CD4-positive, alpha-beta T cell (primary cell): Measurements from ENCODE around the gene STARD3. TPM values are rescaled to one million over a fixed set of nuclear protein-coding genes. Genes with fewer than 3 reads are reported as not detected.

Experiments
- ATAC-seq: fragments of 200-7000 bp; cut with Tn5 transposase; one replicate; pipeline ENCODE4 v1.10.0; 2022; ENCODE audit warnings: mild to moderate bottlenecking; ENCODE audit not compliant: poor library complexity
- CTCF ChIA-PET: fragments of 350-600 bp; sonication (Branson Sonifier 250); formaldehyde crosslinking; loops from one replicate; lab custom pipeline; 2021; ENCODE audit warnings: antibody characterized with exemption, inconsistent platforms; lab: Charles Lee
- POLR2A ChIA-PET: fragments of 350-600 bp; sonication (Branson Sonifier 250); formaldehyde crosslinking; loops from one replicate; lab custom pipeline; 2021; ENCODE audit warnings: antibody characterized with exemption, inconsistent platforms; lab: Charles Lee
- DNase-seq, 14 experiments: peaks; one replicate each; pipeline ENCODE4 v3.0.0-alpha.2; 2013 to 2020; ENCODE audit warnings: mixed read lengths in 2 of 14
- H3K27ac ChIP-seq, 2 donors: one replicate each; pipeline versions ENCODE4 v1.5.1 to v1.7.0; 2013; ENCODE audit warnings: low read length in 2 of 2, low read depth in 1 of 2, mild to moderate bottlenecking in 1 of 2
- H3K27me3 ChIP-seq, 2 experiments: 1 replicate in 1 of 2; 2 replicates in 1 of 2; pipeline versions ENCODE4 v1.6.1 to v1.7.0; 2013; ENCODE audit warnings: low read length in 2 of 2, control low read depth in 1 of 2, mild to moderate bottlenecking in 1 of 2, moderate library complexity in 1 of 2; ENCODE audit not compliant: insufficient read depth in 2 of 2, control insufficient read depth in 1 of 2
- H3K36me3 ChIP-seq: one replicate; pipeline ENCODE4 v1.6.1; 2013; ENCODE audit warnings: low read length, control low read depth; ENCODE audit not compliant: insufficient read depth
- H3K4me1 ChIP-seq: one replicate; pipeline ENCODE4 v1.6.1; 2013; ENCODE audit warnings: low read length, control low read depth; ENCODE audit not compliant: insufficient read depth
- H3K4me3 ChIP-seq: one replicate; pipeline ENCODE4 v1.5.1; 2013; ENCODE audit warnings: mild to moderate bottlenecking, low read length, moderate library complexity
- H3K9me3 ChIP-seq, 2 experiments: 1 replicate in 1 of 2; 2 replicates in 1 of 2; pipeline versions ENCODE4 v1.6.1 to v1.7.0; 2013; ENCODE audit warnings: low read length in 2 of 2, mild to moderate bottlenecking in 2 of 2, control low read depth in 1 of 2, moderate library complexity in 1 of 2; ENCODE audit not compliant: control insufficient read depth in 1 of 2, insufficient read depth in 1 of 2
- H3K27ac Mint-ChIP-seq: one replicate; pipeline ENCODE4 v1.8.0; 2020; ENCODE audit warnings: mixed read lengths
- H3K27me3 Mint-ChIP-seq: one replicate; pipeline ENCODE4 v1.8.0; 2021; ENCODE audit warnings: mixed read lengths
- H3K36me3 Mint-ChIP-seq: one replicate; pipeline ENCODE4 v1.8.0; 2021; ENCODE audit warnings: low read depth, mixed read lengths
- H3K4me1 Mint-ChIP-seq: one replicate; pipeline ENCODE4 v1.8.0; 2021; ENCODE audit warnings: low read depth, mixed read lengths
- H3K4me3 Mint-ChIP-seq: one replicate; pipeline ENCODE4 v1.8.0; 2020; ENCODE audit warnings: mild to moderate bottlenecking, mixed read lengths
- H3K9me3 Mint-ChIP-seq: one replicate; pipeline ENCODE4 v1.8.0; 2020; ENCODE audit warnings: mixed read lengths
- CTCF ChIP-seq: fragments of 200-600 bp; IDR thresholded peaks from one replicate; pipeline ENCODE4 v1.8.0; 2022; ENCODE audit warnings: antibody characterized with exemption, mild to moderate bottlenecking
- intact Hi-C, 2 experiments: fragments of 100-400 bp; cut with DNase I in 1 of 2; cut with micrococcal nuclease in 1 of 2; formaldehyde crosslinking; loops; one replicate each; pipeline versions ENCODE4 v1.15.1 to v1.9.0; 2023 to 2025; cut with DNase I, micrococcal nuclease
- total RNA-seq, 174 experiments: library from RNA in 2 of 174; stranded (reverse) in 2 of 174; gene quantifications; one replicate each; pipeline ENCODE4 v1.2.3 and lab custom pipeline; 2021 to 2026

The STARD3 gene
- total RNA-seq, 2 experiments from 2014 or later, result 96.5 to 99.9 TPM

- POLR2A ChIA-PET, result no interaction called here
- H3K4me1 ChIP-seq, result peaks cover 39% of the 10 kb centered on the region
Observed at GRCh38 chr17:39663340-39663687, 26.4 kb downstream of the STARD3 start.

GRCh38 chr17:39663688-39664580 lies 27.0 kb downstream of the STARD3 start:
- ChIA-PET POLR2A (no interaction called here), CTCF (interaction anchor here (1.1 kb wide), 1 partner anchor 10 kb away, joined by 3 read pairs; no protein-coding TSS in a partner anchor)
- Mint-ChIP-seq H3K27me3 (peaks cover 24% of the 10 kb centered on the region), H3K9me3 (no peaks in the 10 kb centered on the region), H3K4me3 (peak overlapping the region; percentile 11), H3K36me3 (peaks cover 46% of the 10 kb centered on the region), H3K27ac (no peak overlapping the region), H3K4me1 (peaks cover 22% of the 10 kb centered on the region)
- intact Hi-C loops, result no loop called here
- H3K4me3 ChIP-seq, result no peak overlapping the region
- H3K27ac ChIP-seq, result no peak overlapping the region
- ATAC-seq, result no peak
- peaks cover 0 to 21% of the 10 kb centered on the region in 2 experiments for H3K27me3 ChIP-seq
- peaks cover 34% of the 10 kb centered on the region for H3K36me3 ChIP-seq
- H3K9me3 ChIP-seq, result no peaks in the 10 kb centered on the region
- no peak for DNase-seq
- no peak for TF ChIP-seq CTCF
- peaks cover 39% of the 10 kb centered on the region for H3K4me1 ChIP-seq

More at GRCh38 chr17:39663340-39663687, 26.4 kb downstream of the STARD3 start:
- H3K36me3 Mint-ChIP-seq, result peaks cover 52% of the 10 kb centered on the region
- H3K4me1 Mint-ChIP-seq, result peaks cover 22% of the 10 kb centered on the region
- CTCF ChIA-PET, result interaction anchor here (1.1 kb wide), 1 partner anchor 9 kb away, joined by 3 read pairs; no protein-coding TSS in a partner anchor
- TF ChIP-seq CTCF, result no peak
- no peak overlapping the region for H3K27ac Mint-ChIP-seq
- H3K27me3 Mint-ChIP-seq, result peaks cover 18% of the 10 kb centered on the region
- H3K9me3 Mint-ChIP-seq, result no peaks in the 10 kb centered on the region
- intact Hi-C loops, result no loop called here
- peaks cover 0 to 16% of the 10 kb centered on the region in 2 experiments for H3K27me3 ChIP-seq
- no peaks in the 10 kb centered on the region for H3K9me3 ChIP-seq
- no peak overlapping the region for H3K4me3 ChIP-seq
- H3K4me3 Mint-ChIP-seq, result no peak overlapping the region
- H3K36me3 ChIP-seq, result peaks cover 40% of the 10 kb centered on the region
- ATAC-seq (no peak), DNase-seq (no peak)
- H3K27ac ChIP-seq, result no peak overlapping the region

- Mint-ChIP-seq H3K27me3 (peaks cover 24% of the 10 kb centered on the region), H3K4me3 (peak within 1 kb of the TSS; percentile 45), H3K9me3 (no peaks in the 10 kb centered on the region), H3K4me1 (peaks cover 16% of the 10 kb centered on the region), H3K27ac (no peak within 1 kb of the TSS), H3K36me3 (peaks cover 36% of the 10 kb centered on the region)
- H3K4me1 ChIP-seq, result peaks cover 37% of the 10 kb centered on the region
- TF ChIP-seq CTCF, result no peak
- H3K4me3 ChIP-seq, result no peak within 1 kb of the TSS
- POLR2A ChIA-PET, result interaction anchor here (1.3 kb wide), 1 partner anchor 43 kb away, joined by 3 read pairs; no protein-coding TSS in a partner anchor
- no peaks in the 10 kb centered on the region for H3K9me3 ChIP-seq
- no peak within 1 kb of the TSS for H3K27ac ChIP-seq
- DNase-seq (no peak), ATAC-seq (no peak)
- intact Hi-C loops, result loop anchor here in 1 of 2 experiments (5.0 kb wide), 1 partner anchor 87 kb away; no protein-coding TSS in a partner anchor
- CTCF ChIA-PET, result interaction anchor here (0.7 to 2.0 kb wide), 4 partner anchors 10 to 43 kb away, joined by 3 to 8 read pairs (median 3); partner anchors contain the start of gene PGAP3
- peaks cover 26% of the 10 kb centered on the region for H3K36me3 ChIP-seq
- H3K27me3 ChIP-seq, result peaks cover 5 to 29% of the 10 kb centered on the region in 2 experiments
Observed at GRCh38 chr17:39664581-39665561, 27.9 kb downstream of the STARD3 start, which contains the start of gene TCAP. Gene TCAP (plus strand): TSS chr17:39665349. CDS start chr17:39665360, 11 bp downstream.
